Prostate gland (tissue), 2 donors: Measurements from ENCODE around the gene TET2. TPM values are rescaled to one million over a fixed set of nuclear protein-coding genes. Genes with fewer than 3 reads are reported as not detected.

ENCODE experiments used
- DNase-seq: peaks from one replicate; pipeline ENCODE4 v3.0.0-alpha.2; 2019; ENCODE audit warnings: low spot score
- H3K27ac ChIP-seq, 2 donors: fragments of 200-600 bp; sonication (generic); 2 replicates each; pipeline ENCODE4 v1.5.1; 2017 to 2019
- H3K27me3 ChIP-seq: fragments of 200-600 bp; sonication (generic); replicated peaks from 2 replicates; pipeline ENCODE4 v1.5.1; 2019; ENCODE audit not compliant: insufficient read depth
- H3K36me3 ChIP-seq, 2 donors: fragments of 200-600 bp; sonication (generic); 1 replicate in 1 of 2; 2 replicates in 1 of 2; pipeline versions ENCODE4 v1.5.1 to v1.8.1; 2017 to 2019
- H3K4me1 ChIP-seq: fragments of 200-600 bp; sonication (generic); replicated peaks from 2 replicates; pipeline ENCODE4 v1.5.1; 2019
- H3K4me3 ChIP-seq, 2 donors: fragments of 200-600 bp; sonication (generic); 2 replicates each; pipeline ENCODE4 v1.5.1; 2017 to 2019
- H3K9me3 ChIP-seq: fragments of 200-600 bp; sonication (generic); 2 replicates; pipeline ENCODE4 v1.5.1; 2017
- POLR2A ChIP-seq: fragments of 450-650 bp; IDR thresholded peaks from one replicate; pipeline ENCODE4 v1.6.1; 2016; ENCODE audit warnings: antibody characterized with exemption, mild to moderate bottlenecking
- POLR2AphosphoS5 ChIP-seq: sonication (generic); formaldehyde crosslinking; IDR thresholded peaks from one replicate; pipeline ENCODE4 v1.6.1; 2017; ENCODE audit warnings: antibody characterized with exemption
- WGBS: methylation state at CpG from one replicate; pipeline ENCODE4 v1.1.5; 2018; 5-methylcytosine and 5-hydroxymethylcytosine counted together
- intact Hi-C: fragments of 100-400 bp; cut with DNase I; formaldehyde crosslinking; loops from one replicate; pipeline ENCODE4 v1.14.2; 2022
- total RNA-seq, 2 donors: library from RNA; depleted of rRNA; stranded (reverse); fragments of >200 nt; gene quantifications; one replicate each; pipeline ENCODE4 v1.1.0, GENCODE V29; 2016
- TF ChIP-seq, protein P1 (sequence below), 4 experiments: fragments of 200-600 bp in 2 of 4; fragments of 450-650 bp in 2 of 4; sonication (generic) in 2 of 4; IDR thresholded peaks; 1 replicate in 3 of 4; 2 replicates in 1 of 4; pipeline ENCODE4 v1.5.1; 2016 to 2019; ENCODE audit warnings: antibody characterized with exemption in 4 of 4, mild to moderate bottlenecking in 2 of 4, moderate library complexity in 2 of 4

The TET2 gene
- total RNA-seq, 2 donors from 2014 or later, result 19.8 to 20.6 TPM

DNA sequence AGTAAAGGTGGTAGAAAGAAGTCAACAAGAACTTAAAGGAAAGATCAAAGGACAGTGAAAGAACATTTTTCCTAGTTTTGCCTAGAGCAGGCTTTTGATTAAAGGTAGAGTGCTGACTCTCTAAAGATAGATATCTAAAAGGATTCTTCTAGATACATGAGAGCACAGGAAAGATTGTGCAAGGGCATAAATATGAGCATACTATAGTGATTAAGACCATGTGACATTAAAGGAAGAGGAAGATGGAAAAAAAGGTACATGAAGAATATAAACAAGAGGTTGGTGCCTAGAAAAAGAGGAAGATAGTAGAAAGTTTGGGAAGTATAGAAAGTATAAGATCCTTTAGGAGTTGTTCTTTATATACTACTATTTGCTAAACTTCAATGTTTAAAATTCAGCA lies 26.1 kb upstream of the TET2 start:
- no peaks in the 10 kb centered on the region for H3K4me1 ChIP-seq
- no peak overlapping the region for H3K4me3 ChIP-seq
- H3K9me3 ChIP-seq, result no peaks in the 10 kb centered on the region
- no peak overlapping the region for H3K27ac ChIP-seq
- TF ChIP-seq, protein P1, sequence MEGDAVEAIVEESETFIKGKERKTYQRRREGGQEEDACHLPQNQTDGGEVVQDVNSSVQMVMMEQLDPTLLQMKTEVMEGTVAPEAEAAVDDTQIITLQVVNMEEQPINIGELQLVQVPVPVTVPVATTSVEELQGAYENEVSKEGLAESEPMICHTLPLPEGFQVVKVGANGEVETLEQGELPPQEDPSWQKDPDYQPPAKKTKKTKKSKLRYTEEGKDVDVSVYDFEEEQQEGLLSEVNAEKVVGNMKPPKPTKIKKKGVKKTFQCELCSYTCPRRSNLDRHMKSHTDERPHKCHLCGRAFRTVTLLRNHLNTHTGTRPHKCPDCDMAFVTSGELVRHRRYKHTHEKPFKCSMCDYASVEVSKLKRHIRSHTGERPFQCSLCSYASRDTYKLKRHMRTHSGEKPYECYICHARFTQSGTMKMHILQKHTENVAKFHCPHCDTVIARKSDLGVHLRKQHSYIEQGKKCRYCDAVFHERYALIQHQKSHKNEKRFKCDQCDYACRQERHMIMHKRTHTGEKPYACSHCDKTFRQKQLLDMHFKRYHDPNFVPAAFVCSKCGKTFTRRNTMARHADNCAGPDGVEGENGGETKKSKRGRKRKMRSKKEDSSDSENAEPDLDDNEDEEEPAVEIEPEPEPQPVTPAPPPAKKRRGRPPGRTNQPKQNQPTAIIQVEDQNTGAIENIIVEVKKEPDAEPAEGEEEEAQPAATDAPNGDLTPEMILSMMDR (IDR thresholded peaks at IDR 0.05), result no peak
- no peak for TF ChIP-seq POLR2AphosphoS5
- no peak for TF ChIP-seq POLR2A
- H3K36me3 ChIP-seq, result no peaks in the 10 kb centered on the region
- intact Hi-C loops, result no loop called here
- DNase-seq, result no peak
- H3K27me3 ChIP-seq, result no peaks in the 10 kb centered on the region

DNA sequence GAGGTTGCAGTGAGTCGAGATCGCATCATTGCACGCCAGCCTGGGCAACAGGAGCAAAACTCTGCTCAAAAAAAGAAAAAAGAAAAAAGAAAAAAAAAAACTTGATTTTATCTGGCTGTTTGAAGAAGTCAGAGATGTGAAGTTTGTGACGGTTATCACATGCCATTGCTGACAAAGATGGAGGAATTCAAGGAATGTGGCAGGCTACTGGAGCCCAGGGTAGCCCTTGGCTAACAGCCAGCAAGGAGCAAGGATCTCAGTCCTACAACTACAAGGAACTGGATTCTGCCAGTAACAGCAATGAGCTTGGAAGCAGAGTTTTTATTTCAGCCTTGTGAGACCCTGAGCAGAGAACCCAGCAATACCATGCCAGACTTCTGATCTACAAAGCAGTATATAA lies 24.3 kb upstream of the TET2 start:
- no peaks in the 10 kb centered on the region for H3K36me3 ChIP-seq
- TF ChIP-seq POLR2AphosphoS5 (no peak), POLR2A (no peak)
- TF ChIP-seq, protein P1 (IDR thresholded peaks at IDR 0.05), result no peak
- no peak overlapping the region for H3K4me3 ChIP-seq
- H3K27ac ChIP-seq, result no peak overlapping the region
- no peaks in the 10 kb centered on the region for H3K27me3 ChIP-seq
- no peak for DNase-seq
- no peaks in the 10 kb centered on the region for H3K4me1 ChIP-seq
- no peaks in the 10 kb centered on the region for H3K9me3 ChIP-seq
- WGBS, result 66% methylated on average over 4 of the region's 4 CpGs
- intact Hi-C loops, result no loop called here

DNA sequence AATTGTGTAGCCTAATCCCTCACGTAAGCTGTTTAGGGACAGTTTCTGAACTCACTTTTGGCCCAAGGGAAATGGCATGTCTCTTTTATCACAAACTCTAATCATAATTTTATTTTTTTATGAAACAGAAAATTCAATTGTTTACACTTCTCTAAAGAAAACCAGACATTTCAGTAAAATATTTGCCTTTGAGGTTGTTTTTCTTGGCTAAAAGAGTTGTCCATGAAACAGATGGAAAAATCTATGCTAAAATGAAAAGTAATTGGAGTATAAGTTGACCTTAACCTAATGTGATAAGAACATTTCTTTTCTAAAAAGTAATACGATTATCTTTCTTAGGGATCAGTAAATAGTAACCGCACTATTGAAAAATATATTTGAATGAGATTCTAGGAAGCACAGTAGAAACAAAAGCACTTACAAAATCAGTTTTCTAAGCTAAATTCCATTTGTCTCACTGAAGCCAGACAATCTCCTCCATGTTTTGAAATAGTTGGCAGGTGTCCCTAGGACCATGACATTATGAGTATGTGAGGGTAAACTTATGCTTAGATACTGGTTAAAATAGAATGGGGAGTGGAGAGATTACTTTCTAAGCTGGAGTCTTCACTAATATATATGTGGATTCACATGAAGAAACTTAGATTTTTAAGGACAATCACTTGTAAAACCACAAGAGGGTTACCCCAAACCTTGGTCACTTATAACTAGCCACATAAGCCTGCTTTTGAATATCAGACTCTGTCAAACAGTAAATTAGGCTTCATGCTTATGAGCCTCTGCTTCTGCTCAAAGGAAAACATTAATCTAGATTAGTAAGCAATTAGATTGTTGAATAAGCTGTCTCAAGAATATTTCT lies 20.1 kb upstream of the TET2 start:
- intact Hi-C loops, result no loop called here
- DNase-seq, result no peak
- Histone ChIP-seq H3K36me3 (no peaks in the 10 kb centered on the region), H3K27me3 (no peaks in the 10 kb centered on the region), H3K9me3 (no peaks in the 10 kb centered on the region), H3K4me3 (no peak overlapping the region), H3K4me1 (no peaks in the 10 kb centered on the region), H3K27ac (no peak overlapping the region)
- TF ChIP-seq, protein P1 (IDR thresholded peaks at IDR 0.05), result no peak
- no peak for TF ChIP-seq POLR2A
- TF ChIP-seq POLR2AphosphoS5, result no peak
- WGBS, result 57% methylated on average over 3 of the region's 3 CpGs

DNA sequence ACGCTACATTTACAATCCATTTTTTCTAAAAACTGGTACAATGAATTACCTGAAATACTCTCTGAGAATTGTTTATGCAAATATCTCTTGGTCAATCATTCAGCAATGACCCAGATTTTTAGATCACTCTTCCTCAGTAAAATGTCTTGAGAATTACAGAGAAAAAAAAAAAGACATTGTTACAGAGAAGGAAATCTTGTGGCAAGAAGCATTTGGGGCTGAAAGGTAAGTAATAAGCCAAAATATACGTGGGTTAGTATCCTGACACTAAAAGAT lies 19.6 kb upstream of the TET2 start:
- 84% methylated on average over 2 of the region's 2 CpGs for WGBS
- intact Hi-C loops, result no loop called here
- H3K4me1 ChIP-seq, result no peaks in the 10 kb centered on the region
- no peak overlapping the region for H3K27ac ChIP-seq
- no peak for DNase-seq
- no peaks in the 10 kb centered on the region for H3K36me3 ChIP-seq
- no peak overlapping the region for H3K4me3 ChIP-seq
- no peaks in the 10 kb centered on the region for H3K27me3 ChIP-seq
- no peaks in the 10 kb centered on the region for H3K9me3 ChIP-seq
- TF ChIP-seq, protein P1 (IDR thresholded peaks at IDR 0.05), result no peak
- TF ChIP-seq POLR2A, result no peak

DNA sequence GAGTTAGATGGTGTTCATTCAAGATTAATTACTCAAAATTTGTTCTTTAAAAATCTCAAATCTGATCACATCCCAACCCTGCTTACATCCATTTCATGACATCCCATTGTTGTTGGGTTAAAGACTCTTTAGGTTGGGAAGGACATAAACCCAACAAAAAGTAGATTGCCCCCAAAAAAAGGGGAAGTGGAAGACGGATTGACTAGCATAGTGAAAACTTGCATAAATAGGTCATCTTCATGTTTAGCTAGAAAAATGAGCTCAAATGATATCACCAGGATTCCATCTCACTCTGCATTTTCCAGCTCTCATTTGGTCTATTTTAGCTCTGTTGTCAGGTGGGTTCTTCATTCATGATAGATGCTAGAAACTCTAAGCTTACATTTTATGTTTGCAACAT lies 18.5 kb upstream of the TET2 start:
- H3K27ac ChIP-seq, result no peak overlapping the region
- H3K4me3 ChIP-seq, result no peak overlapping the region
- DNase-seq, result no peak
- no peaks in the 10 kb centered on the region for H3K4me1 ChIP-seq
- intact Hi-C loops, result no loop called here
- H3K36me3 ChIP-seq, result no peaks in the 10 kb centered on the region
- TF ChIP-seq, protein P1 (IDR thresholded peaks at IDR 0.05), result no peak
- TF ChIP-seq POLR2AphosphoS5 (no peak), POLR2A (no peak)
- no peaks in the 10 kb centered on the region for H3K27me3 ChIP-seq
- H3K9me3 ChIP-seq, result no peaks in the 10 kb centered on the region
- WGBS, result 70% methylated on average over 1 of the region's 1 CpG
